ENCODE measurements around the gene TUBGCP5.

The TUBGCP5 gene

DNA sequence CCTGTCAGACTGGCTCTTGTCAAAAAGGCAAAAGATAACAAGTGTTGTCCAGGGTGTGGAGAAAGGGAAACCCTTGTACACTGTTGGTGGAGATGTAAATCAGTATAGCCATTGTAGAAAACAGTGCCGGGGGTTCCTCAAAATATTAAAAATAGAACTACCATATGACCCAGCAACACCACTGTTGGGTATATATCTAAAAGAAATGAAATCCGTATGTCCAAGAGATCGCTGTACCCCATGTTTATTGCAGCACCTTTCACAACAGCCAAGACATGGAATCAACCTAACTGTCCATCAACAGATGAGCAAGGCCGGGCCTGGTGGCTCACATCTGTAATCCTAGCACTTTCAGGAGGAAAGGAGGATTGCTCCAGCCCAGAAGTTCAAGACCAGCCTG is 65.4 kb downstream of the TUBGCP5 start:
- DNase-seq = no peak

DNA sequence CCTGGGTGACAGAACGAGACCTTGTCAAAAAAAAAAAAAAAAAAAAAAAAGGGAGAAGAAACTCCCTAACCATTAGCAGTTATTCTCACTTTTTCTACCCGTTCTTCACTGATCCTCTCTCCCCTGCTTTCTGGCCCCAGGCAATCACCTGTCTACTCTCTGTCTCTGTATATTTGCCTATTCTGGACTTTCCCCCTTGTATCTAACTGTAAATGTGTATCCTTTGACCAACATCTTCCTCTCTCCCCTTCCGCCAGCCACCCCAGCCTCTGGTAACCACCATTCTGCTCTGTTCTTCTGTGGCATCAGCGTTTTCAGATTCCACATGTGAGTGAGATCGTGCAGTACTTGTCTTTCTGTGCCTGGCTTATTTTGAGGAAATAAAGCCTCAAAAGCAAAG is 66.1 kb downstream of the TUBGCP5 start:
- DNase-seq = no peak

DNA sequence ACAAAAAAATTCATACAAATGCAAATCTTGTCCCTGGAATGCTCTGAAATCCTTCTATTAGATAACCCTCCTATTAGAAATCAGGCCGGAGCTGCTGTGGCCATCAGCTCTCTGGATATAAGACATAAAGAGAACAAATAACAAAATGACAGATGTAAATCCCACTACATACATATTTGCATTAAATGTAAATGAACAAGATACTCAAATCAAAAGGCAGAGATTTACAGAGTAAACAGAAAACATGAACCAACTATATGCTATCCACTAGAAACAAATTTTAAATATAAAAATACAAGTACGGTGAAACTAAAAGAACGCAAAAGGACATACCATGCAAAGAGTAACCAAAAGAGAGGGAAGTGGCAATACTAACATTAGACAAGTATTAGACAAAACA is 69.9 kb downstream of the TUBGCP5 start:
- no peak for DNase-seq

GRCh38 chr15:22968366-22968765 is 71.0 kb downstream of the TUBGCP5 start:
- DNase-seq = peak; percentile 66

GRCh38 chr15:22967084-22967770 is 72.1 kb downstream of the TUBGCP5 start:
- no peak for DNase-seq

GRCh38 chr15:22966321-22967083 is 72.9 kb downstream of the TUBGCP5 start:
- no peak for DNase-seq

DNA sequence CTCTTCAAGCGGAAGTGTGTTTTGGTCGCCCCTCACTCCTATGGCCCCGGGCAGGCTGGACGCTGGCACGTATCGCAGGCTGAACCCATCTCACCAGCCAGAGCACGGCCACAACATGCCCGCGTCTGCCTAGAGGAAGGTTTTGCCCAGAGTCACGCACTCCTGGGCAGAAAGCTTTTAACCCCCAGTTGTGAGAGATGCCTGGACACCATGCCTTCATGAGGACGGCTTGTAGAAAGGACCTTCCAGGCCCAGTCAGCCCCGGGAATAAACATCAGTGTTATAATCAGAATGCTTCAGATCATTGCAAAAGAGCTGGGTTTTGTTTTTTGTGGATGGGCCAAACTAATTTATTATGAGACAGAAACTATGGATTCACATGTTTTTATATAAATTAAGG is 75.7 kb downstream of the TUBGCP5 start:
- no peak for DNase-seq

GRCh38 chr15:22962611-22963010 is 76.8 kb downstream of the TUBGCP5 start:
- DNase-seq = no peak

DNA sequence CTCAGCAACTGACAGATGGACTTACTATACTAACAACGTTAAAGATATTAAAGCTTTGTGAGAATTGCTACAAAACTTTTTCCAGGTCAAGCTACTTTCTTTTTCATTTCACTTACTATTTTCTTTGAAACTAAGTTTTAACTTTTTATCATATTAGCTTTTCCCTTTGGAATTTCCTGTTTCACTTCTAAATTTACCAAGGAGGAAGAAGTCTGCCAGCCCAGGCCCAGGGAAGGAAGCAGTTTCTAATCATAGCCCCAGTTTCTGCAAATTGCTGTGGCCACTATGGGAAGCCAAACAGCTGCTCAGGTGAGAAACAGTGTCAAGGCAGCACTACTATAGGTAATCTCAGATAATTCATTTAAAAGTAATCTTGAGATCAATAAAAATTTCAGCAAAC is 77.6 kb downstream of the TUBGCP5 start:
- no peak for DNase-seq

DNA sequence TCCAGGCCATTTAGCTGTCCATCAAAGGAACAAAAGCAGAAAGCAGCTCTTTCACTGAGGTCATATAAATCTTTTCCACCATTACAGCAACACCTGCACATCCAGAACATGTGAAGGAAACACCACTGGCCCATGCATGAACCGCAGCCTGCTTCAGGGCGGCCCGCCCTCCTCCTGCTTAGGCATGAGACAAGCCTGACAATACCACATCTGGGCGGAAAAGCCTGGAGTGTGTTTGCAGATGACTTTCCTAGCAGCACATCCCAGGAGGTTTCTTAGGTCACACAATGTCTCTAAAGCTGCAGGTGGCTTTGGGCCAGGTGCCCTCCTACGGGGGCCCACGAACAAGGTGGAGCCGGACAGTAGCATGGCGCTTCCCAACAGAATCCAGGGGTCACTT is 78.8 kb downstream of the TUBGCP5 start:
- no peak for DNase-seq

DNA sequence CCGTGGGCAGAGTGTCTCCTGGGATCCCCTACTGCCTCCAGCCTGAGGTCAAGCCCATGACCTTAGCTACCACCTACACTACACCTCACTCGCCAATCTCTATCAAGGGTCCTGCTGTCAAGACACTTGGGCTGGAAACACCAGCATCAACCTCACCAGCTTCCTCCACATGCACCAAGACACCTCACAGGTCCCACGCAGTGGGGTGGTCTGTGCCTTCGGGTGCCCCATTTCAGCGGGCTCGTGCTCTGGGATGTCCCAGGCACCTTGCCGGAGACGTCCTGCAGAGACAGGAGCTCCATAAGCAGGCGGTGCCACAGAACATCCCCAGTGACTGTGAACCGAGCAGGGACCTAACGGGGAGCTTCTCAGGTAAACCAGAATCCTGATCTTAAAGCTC is 79.2 kb downstream of the TUBGCP5 start:
- DNase-seq = no peak

GRCh38 chr15:22959321-22960101 is 79.9 kb downstream of the TUBGCP5 start:
- no peak for DNase-seq

GRCh38 chr15:22958487-22959280 is 80.7 kb downstream of the TUBGCP5 start:
- no peak for DNase-seq

DNA sequence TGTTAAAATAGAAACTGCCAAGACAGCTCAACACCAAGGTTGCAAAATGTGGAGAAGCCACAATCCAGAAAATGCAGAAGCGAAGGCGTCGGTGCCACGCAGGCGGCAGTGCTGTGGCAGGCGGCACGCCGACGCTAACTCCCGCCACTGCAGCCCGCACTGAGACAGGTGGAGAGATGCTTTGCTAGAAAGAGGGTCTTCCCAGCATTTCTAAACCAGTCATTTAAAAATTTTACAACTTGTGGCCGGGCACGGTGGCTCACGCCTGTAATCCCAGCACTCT is 82.5 kb downstream of the TUBGCP5 start:
- DNase-seq = no peak

DNA sequence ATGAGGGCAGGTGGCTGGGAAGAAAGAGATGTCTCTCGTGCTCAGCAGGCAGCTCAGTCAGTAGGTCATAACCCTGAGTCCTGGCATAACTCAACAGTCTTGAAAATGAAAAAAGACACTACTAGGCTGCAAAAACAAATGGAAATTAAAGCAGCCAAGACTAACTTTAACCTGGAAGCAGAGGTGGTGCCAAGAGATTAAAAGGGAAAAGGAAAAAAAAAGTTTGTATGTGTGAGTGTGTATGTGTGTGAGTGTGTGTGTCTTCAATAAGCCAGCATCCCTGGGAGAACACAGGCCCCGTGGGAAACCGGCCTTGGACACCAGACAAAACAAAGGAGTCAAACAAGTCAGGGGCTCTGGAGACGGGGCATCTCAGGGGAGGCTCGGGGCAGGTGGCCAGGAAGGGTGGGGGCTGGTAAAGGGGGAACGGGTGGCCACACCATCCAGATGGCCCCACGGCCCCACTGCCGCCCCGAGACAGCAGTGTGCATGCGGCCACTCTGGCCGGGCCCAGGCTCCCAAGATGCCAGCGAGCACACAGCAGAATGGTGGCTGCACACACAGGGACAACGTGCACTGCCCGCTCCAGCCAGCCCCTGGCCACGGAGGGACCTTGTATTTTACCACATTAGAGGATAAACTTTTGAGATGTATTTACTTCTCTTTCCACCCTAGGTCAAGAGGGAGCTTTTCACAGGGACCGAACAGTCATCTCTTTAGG is 83.0 kb downstream of the TUBGCP5 start:
- no peak for DNase-seq

DNA sequence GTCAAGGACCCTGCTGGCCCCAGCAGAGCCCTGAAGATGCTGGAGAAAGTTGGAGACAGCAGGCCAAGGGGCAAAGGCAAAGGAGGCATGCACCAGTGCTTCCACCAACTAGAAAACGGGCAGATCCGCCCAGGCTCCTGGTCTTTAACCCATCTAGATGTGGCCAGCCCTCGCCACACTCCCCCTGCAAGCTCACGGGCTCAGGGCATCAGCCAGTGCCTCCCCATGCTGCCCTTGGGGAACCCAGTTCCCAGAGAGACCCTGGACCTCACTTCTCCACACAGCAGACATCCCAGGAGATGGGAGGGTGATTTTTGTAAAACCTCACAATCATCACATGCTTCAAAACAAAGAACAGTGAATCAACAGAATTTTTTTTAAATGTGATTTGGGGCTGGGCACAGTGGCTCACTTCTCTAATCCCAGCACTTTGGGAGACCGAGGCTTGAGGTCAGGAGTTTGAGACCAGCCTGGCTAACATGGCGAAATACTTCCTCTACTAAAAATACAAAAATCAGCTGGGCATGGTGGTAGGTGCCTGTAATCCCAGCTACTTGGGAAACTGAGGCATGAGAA is 83.7 kb downstream of the TUBGCP5 start:
- no peak for DNase-seq

DNA sequence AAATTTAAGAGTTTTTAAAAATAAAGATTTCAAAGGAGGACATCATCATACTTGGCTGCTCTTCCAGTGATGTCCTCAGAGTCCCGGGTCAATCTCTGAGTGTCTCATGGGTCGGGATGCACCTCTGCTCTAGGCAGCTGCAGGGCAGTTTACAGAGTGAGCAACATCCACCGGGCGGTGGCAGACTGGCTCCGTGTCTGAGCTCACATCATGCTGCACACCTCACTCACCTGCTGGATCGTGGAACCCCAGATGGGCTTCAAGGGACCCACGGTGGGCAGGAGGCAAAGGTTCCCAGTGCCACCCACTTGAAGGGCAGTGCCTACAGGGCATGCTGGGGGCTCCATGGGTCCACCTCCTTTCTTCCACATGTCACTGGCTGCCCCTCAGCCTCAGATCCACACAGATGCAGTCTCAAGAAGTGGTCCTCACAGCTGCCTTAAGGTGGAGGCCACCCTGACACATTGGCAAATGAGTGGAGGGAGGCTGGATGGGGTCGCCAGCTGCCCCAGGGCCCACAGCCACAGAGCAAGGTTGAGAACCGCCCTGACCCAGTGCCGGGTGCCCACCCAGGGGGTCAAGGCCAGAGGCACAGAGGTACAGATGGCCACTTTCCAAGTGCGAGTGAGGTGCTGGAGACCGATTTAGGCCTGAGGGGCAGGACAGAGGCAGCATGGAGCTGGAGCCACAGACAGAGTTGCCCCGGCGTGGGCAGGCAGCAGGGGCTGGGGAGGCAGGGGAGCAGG is 84.4 kb downstream of the TUBGCP5 start:
- DNase-seq = no peak

GRCh38 chr15:22954326-22954725 is 85.0 kb downstream of the TUBGCP5 start:
- DNase-seq = no peak

DNA sequence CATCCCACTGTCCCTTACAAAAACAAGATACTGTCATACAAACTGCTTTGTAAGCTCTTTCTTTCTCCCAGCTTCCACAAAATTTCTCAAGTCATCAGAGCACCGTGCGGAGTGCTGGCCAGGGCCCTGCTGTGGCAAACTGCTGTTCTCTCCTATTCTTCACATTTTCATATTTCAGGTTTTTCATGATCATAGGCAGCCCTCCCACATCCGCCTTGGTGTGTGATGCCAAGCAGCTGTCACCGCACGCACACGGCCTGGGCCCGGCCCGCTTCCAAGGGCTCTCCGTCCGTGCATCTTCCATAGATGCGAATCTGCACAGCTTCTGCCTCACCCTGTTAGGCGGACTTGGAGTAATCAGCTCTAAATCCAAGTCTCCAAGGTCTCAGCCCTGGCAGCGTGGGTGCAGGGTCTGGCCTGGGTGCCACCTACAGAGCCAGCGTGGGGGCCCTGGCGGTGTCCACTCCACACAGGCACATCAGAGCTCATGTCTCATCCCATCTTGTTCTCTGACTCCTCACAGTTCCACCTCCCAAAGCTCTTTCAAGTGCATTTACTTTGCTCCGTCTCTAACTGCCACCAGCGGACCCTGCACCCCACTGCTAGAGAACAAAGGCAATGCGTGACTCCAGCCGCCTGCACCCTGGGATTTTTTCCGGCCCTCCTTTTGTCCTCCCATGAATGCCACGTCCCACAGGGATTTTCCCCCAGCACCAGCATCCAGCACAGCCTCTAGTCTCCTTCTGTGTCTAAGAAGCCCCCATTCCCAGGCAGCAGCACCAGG is 86.4 kb downstream of the TUBGCP5 start:
- no peak for DNase-seq

All from kidney glomerular epithelial cell (primary cell).